GM21825 (cell line): ENCODE results near the gene TTC28.
"Not testable (repeated sequence)": the region's sequence is repeated elsewhere in the genome, so short reads cannot be mapped to it uniquely, and the experiment has no call there.

Source experiments
- ATAC-seq: cut with Tn5 transposase; IDR thresholded peaks from one replicate; pipeline ENCODE4 v1.9.1; 2021; ENCODE audit warnings: mild to moderate bottlenecking, moderate library complexity; ENCODE audit not compliant: unreplicated experiment

TTC28 gene

DNA sequence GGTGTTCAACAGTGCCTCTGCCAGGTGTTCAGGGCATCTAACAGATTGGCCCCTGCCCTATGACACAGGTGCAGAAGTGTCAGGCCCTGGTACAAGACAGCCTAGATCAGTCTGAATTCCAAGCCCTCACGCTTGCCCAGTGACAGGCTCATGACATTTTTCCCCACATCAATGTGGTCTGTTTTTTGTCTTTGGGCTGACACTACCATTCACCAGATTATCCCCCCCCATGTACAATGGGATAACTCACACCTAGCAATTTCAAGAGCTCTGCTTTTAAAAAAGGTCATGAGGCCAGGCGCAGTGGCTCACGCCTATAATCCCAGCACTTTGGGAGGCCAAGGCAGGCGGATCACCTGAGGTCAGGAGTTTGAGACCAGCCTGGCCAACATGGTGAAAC lies 605.1 kb downstream of the TTC28 start:
- ATAC-seq: no peak

DNA sequence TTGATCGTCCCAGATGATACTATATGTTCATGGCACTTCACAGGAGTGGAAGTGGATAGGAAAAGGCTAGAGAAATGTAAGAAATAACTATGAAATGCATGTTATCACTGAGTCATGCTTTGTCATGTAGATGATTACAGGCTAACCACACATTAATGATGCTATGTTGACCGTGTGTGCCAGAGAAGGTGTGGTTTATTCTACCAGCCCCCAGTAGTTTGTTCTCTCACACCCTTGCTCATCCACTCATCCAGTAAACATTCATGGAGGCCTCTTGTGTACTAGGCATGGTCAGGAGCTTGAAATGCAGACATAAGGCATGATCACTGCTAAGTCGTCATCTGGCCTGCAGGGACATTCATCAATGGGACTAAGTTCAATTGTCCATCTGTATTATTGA lies 607.6 kb downstream of the TTC28 start:
- no peak for ATAC-seq

GRCh38 chr22:28068826-28069225 lies 610.8 kb downstream of the TTC28 start:
- no peak for ATAC-seq

DNA sequence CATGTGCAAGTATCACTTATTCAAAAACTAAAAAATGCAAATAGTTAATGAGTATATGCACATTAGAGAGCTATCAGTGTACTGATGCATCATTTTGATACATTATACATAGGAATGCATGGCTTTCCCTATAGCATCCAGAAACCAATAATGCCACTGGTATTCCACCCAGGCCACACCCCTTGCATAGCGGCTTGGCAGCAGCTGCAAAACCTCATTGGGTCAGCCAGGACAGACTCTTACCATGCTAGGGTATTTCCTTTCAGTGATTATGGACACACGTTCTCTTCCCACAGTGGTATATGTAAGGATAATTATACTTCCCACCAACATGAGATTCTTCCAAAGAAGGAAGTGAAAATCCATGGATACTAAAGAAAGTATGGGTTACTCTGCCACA lies 614.7 kb downstream of the TTC28 start:
- no peak for ATAC-seq

DNA sequence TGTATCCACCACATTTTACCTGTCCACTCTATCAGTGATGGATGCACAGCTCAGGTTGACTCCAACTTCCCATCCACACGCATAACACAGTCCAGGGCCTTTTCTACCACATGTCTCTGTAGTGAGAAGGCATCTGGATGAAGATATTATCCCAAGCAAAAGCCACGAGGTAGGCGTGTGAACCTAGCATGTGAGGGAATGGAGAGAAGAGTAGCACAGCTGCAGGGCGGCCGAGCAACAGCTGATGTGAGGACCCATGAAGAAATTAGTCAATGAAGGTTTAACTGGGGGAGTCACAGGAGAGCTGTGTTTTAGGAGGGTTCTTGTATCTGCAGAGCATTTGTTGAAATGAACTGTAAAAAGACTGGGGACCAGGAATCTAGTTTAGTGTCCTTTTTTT lies 616.0 kb downstream of the TTC28 start:
- no peak for ATAC-seq

- not testable (repeated sequence) for ATAC-seq
Observed at GRCh38 chr22:28060594-28060993, 619.0 kb downstream of the TTC28 start.

GRCh38 chr22:28058036-28058435 lies 621.6 kb downstream of the TTC28 start:
- no peak for ATAC-seq

DNA sequence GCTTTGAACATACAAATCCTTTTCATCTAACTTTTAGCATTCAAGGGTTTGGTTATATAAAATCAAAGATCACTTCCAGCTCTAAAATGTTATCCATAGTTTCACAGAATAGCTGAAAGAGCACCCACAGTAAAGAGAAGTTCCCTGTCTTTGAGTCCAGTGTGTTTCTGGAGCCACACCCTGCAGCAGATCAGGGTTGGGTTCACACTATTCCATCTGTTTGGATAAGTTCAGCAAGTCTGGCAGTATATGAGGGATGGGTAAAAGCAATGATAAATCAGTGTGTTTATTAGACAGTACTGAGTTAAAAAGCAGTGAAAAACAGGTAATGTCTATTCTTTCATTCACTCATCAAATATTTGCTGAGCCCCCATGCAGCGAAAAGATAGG lies 624.8 kb downstream of the TTC28 start:
- no peak for ATAC-seq

DNA sequence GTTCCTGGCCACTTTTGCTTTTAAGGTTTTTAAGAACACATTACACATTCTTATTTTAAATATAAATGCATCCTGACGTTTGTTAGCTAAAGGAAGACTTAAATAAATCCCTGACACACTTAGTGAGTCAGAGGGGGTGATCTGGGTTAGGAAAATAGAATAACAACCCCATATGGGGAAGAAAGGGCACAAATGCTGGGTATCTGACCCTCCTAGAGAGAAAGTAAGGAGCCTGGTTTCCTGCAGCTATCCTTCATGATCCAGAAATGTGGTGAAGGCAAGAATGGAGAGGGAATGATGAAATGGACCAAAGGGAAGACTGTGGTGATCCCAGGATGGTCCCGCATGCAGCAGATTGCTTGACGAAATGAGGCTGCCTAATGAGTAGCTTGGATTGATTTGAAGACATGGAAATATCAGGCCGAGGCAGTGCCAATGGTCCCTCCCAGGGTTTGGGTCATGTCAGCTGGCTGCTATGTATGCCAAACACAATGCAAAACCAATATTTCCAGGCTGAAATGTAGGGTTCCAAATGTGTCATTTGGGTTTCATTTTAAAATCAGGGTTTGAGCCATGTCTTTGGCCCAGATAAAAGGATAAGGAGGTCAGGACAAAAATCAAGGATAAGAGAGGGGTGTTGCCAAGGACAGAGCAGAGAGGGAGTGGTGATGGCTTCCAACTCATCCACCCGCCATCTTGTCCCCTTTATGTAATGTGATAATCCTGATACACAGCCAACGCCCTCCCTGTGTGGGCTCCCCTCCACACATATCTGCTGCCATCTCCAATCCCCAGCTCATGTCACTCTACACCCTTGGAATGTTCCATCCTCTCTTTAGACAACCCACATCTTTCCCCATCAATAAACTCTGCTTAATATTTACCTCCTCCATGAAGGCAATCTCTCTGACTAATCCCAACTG lies 625.5 kb downstream of the TTC28 start:
- no peak for ATAC-seq

GRCh38 chr22:28052825-28053269 lies 626.8 kb downstream of the TTC28 start:
- ATAC-seq: no peak

DNA sequence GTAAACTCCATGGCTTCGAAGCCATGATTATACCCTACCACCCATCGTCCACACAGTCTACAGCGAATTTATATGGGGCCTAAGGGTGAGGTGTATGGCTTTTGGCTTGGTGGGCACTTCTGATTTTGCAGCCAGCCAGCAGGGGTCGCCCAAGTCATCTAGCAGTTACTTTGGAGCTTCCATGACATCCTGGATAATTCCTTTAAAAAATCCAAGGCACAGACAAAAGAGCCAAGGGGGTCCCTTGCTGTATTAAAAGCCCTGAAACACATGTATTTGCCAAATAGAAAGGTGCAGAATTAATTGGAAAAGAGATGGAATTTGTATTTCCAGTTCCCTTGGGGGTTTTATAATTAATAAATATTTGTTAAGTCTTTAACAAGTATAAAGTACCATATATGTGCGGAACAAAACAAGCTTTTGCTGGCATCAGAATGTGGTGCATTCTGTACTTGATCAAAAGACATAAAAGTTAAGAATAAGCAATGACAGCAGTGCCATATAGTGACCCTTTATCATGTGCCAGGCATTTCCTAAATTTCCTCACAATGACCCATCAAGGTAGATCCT lies 627.8 kb downstream of the TTC28 start:
- ATAC-seq: no peak

DNA sequence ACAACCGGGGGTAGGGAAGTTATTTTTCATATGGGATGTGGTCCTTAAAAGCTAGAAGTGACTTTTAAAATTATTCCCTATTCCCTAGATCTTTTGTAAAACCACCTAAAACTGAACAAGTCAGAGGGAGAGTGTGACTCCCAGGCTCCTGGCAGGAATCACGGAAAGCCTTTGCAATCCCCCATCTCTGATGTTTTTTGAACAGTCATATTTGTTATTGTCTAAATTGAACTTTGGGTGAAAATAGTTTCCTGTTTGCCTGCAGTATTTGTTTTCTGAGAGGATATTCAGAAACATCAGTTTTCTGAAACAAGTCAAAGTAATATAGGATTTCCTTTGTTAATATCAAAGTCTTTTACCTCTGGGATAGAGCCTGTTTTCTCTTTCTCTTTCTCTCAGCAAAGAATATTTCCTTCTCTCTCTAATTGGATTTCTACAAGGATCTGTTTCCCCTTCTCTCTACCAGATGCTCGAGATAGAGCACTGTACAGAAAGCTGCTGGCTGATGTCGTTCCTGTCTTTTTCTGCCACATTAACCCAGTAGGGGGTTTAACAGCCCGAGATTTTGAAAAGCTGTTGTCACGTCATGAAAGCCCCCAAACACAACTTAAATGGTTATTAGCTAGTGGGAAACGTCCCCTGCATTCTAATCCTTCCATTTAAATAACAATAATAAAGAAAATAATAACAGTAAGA lies 628.4 kb downstream of the TTC28 start:
- ATAC-seq: no peak

DNA sequence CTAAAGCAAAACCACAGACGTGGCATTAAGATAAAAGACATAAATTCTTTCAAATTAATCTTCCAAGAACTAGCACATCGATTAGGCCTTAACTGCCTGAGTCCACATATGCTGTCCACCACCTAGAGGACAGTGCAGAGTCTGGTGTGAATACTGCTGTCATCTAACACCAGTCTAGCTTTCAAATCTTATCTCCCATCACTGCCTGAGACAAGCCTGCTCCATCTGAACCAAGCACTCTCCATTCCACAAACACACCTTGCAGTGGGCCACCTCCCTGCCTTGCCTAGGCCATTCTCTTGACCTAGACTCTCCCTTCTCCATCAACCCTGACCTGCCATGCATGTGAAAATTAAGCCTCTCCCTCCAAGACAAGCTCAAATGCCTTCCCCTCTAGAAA lies 631.1 kb downstream of the TTC28 start:
- no peak for ATAC-seq

GRCh38 chr22:28047740-28048139 lies 631.9 kb downstream of the TTC28 start:
- no peak for ATAC-seq

DNA sequence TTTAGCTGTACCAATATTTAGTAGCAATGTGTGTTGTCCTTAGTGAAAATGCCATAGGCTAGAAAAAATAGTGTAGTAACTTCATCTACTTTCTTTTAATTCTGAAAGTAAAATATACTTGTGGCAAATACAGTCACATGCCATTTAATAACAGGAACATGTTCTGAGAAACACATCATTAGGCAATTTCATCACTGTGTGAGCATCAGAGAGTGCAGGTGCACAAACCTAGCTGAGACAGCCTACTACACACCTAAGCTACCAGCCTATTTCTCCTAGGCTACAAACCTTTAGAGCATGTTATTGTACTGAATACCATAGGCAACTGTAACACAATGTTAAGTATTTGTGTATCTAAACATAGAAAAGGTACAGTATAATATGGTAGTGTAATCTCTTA lies 633.5 kb downstream of the TTC28 start:
- ATAC-seq: no peak

DNA sequence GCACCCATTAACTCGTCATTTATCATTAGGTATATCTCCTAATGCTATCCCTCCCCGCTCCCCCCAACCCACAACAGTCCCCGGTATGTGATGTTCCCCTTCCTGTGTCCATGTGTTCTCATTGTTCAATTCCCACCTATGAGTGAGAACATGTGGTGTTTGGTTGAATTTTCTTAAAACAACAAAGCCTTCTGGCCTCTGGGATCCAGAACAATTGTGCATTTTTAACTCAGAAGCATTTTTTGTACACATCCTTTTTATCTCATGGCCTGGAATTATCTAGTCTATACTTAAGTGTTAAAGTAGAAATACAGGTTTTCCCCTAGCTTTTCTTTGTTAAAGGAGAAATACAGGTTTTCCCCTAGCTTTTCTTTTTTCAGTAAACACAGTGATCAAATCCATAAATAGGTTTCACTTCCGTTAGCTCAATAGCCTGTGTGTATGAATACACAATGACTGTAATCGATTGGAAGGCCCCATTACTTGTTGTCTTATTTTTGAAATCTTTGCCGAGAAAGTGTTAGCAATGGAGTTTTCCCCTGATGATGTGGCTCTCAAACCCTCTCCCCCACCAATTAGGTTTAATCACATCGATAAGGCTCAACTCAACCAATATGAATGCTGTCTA lies 635.0 kb downstream of the TTC28 start:
- no peak for ATAC-seq

DNA sequence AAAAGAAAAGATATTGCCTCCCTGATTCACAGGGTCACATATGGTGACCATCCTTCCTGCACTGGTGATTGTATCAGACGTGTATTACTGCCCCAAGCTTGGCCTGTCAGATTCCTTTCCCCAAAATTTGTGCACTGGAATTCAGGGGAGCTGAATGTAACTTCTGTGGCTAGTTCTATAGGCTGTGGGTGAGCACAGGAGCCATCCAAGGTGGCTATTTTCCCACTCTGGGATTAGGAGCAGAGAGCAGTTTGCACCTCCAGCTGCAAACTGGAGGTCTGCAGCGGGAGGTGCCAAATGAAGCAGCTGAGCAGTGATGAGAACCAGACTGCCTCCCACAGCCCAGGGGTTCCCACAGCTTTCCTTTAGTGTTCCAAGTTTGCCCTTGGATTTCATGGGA lies 636.4 kb downstream of the TTC28 start:
- no peak for ATAC-seq

DNA sequence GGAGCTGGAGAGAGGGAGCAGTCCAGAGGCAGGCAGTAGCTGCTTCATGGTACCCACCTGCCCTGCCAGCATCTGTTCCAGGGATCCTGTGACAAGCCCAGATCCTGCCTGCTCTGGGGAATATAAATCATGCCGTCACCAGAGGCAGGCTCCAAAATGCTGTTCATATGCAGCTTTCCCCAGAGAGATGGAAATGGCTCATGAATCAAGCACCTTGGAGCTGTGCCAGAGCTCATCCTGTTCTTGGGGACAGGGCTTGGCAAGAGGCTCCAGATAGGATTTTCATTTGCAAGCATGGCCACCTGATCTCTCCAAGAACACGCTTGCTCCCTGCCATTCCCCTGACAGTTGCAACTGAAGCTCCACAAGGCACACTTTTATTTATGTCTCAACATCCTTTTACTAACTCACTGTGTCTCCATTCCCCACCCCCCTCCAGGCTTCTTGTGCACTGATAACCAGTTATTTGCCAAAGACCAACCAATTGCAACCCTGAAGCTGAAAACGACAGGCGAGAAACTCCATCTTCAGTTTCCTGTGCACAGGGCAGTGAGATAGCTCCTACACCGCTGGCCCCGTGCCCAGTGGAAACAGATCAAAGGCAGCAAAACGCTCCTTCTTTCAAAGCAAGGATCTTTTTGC lies 644.8 kb downstream of the TTC28 start:
- ATAC-seq: no peak

DNA sequence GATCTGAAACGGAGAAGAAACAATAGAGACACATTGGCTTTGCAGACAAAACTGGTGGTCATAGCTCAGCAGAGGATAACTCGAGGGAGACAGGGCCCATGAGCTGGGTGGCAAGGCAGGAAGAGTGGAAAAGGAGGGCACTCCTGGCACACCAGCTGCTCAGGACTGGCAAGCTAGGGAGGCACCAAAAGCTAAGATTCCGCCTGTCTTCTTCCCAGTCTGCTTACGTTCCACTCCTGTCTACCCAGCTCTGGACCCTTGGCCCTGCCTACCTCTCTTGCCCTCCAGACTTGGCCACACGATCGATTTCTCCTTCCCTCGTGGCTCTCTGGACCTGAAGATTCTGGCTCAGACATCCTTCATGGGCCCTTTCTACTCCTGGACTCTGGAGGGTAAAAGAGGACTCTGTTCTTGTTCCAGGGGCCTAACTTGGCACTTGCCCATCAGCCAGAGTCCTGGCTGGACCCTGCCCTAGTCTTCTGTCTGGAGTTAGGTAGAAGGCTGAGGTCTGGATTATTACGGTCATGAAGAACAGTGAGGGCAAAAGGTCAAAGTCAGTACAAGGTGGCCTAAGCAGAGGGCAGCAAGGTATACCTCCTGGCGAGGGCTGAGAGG lies 645.4 kb downstream of the TTC28 start:
- no peak for ATAC-seq

DNA sequence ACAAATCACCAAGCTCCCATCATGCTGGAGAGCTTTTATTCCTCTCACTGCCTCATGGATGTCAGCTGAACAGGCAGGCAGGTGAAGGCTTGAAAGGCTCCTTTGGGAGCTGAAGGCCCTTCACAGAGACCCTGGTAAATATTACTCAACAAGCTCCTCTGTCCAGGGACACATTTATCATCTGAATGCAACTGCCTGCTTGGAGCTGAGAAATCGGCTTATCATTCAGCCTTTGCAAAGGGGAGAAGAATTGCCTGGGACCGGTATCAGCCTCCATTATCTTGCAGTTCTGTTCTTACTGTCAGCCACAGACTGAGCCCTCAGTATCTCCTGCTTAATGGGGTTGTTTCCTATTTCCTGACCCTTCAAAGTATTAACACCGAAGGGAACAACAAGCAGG lies 646.8 kb downstream of the TTC28 start:
- ATAC-seq: no peak
